GM21367 (cell line): Measurements from ENCODE around the gene CCDC60.

Source experiments
- ATAC-seq: cut with Tn5 transposase; IDR thresholded peaks from one replicate; pipeline ENCODE4 v1.9.1; 2021; ENCODE audit not compliant: unreplicated experiment

Gene CCDC60, protein sequence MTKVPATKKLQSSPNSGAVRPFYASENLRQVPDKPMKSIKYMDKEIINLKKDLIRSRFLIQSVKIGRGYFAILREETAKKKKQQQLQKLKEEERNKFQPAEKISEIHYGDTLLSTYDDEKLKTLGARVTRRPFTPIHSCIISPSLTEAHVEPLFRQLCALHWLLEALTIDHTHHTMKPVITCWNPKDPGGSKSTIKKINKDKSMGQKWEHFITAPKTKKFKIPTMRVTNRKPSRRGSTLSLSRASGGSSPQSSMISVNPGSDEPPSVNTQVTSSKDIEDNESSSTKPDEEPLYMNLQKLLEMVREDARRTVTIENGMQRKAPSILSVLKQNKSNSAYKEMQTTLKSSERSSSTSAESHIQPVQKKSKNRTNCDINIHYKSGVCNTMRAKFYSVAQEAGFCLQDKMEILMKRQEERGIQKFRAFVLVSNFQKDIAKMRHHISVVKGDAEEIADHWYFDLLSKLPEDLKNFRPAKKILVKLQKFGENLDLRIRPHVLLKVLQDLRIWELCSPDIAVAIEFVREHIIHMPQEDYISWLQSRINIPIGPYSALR

GRCh38 chr12:119334430-119335170 is at the start of gene CCDC60:
Gene CCDC60, plus strand, starts transcription at chr12:119334729. Its CDS starts 448 bp downstream, at chr12:119335177.
- ATAC-seq = no peak

DNA sequence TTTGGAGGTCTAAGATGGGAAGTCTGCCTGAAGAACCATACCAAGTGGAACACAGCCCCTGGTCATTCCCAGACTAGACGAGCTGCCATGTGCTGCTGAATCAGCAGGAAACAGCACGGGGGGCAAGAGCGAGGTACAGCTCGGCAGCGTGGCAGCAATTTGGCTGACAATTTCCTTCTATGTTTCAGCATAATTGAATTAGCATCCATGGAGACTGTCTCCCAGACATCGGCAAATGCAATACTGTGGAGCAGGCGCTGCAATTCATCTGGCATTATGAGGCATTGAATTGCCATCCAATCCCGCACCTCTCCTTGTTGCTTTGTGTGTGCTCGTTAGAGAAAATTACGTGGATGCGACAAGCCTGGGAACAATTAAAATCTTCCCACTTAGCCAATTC is 46.0 kb upstream of the CCDC60 start:
- no peak for ATAC-seq

DNA sequence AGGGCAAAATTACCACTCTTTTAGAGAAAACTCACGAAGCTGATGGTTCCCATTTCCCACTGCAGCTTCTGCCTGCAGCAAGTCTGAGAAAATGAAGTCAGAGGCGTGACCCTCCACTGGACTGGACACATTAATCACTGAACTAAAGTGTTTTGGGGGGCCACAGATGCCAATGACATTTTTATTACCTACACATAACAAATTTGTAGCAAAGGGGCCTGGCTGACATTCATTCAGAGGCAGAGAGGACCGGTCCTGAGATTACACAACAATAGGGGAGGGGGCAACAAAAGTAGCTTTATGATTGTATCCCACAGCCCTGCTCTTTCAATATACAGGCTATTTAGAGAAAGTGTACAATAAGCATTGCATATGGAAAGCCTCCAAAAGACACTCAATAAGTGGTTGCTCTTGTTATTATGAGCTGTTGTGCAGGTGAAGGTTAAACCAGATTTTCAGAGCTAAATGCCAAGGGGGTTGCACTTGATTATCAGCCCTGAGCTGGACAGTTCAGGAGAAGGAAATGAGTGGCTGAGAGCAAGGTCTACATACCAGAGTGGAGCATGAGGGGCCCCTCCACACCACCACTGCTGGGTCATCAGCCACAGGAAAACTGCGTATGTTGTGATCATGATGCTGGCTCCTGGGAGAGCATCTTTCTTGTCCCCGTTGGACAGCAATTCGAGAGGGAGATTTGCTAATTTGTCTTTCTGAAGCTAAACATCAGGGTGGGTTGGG is 41.5 kb upstream of the CCDC60 start:
- ATAC-seq = no peak

GRCh38 chr12:119294211-119294610 is 40.3 kb upstream of the CCDC60 start:
- no peak for ATAC-seq

- ATAC-seq = no peak
Observed at GRCh38 chr12:119296535-119296934, 38.0 kb upstream of the CCDC60 start.

DNA sequence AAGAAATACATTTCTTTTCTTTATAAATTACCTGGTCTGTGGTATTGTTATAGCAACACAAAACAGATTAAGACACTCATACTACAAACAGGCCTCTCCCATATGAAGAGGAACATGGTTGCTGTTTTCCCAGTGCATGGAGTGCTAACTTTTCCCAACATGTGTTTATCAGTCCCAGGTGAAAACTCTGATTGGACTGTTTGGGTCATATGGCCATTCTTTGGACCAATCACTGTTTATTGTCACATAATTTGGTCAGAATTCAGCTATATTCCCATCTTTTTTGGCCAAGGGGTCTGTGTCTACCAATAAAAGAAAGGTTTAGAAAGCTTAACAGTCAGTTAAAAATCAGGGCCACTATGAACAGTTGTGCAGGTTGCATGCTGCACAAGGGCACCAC is 35.4 kb upstream of the CCDC60 start:
- no peak for ATAC-seq

DNA sequence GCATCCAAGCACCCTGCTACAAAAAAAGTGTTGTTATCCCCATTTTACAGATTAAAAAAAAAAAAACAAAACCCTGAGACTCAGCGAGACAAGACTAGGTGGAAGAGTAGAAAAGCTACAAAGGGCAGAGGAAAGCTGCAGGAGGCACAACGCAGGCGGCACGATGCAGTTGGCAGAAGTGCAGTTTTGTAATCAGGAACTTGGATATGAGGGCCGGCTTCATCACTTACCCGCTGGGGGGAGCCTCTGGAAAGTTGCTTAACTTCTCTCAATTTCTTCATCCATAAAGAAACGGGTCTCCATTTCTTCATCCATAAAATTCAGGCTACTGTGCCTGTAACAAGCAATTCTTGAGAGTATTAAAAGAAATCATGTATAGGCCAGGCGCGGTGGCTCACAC is 33.1 kb upstream of the CCDC60 start:
- no peak for ATAC-seq

DNA sequence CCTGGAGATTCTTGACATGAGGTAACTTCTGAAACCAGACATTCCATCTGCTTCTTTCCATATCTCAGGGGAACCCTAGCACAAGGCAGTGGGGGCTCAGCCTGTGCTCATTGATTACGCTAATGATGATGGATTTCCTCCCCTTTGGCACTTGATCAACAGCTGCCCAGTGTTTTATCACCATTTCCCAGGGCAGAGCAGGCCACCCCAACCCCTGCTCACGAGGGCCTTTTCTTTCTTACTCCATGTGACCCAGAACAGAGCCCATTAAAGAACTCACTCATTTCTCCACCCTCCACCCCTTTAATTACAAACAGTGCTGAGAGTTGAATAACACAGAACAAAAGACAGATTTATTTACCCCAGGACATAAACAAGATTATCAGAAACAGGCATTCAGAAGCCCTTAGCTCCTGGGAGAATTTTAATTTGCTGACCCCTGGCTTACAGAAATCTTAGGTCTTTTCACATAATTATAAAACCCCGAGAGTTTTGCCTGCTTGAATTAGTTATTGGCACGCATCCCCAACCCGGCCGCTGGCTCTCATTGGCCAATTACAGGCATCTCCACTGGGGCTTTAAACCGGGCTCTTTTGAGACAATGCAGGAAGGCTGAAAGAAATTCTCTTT is 32.0 kb upstream of the CCDC60 start:
- ATAC-seq = no peak

DNA sequence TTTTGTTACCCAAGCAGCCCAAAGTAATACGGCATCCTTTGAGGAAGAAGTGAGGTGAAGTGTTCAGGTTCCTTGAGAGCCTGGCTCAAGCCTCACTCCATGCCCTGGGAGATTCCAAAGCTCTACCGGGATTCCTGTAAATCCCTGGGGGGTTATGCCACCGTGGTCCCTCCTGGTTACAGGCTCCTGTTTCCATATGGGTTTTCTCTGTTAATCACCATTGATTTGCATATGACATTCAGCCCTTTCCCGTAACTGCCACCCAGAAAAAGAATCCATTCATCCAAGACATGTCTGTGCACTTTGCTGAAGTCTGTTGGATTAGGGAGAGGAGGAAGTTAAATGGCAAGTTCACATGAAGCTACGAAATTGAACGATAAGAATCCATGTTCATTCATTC is 27.9 kb upstream of the CCDC60 start:
- no peak for ATAC-seq

DNA sequence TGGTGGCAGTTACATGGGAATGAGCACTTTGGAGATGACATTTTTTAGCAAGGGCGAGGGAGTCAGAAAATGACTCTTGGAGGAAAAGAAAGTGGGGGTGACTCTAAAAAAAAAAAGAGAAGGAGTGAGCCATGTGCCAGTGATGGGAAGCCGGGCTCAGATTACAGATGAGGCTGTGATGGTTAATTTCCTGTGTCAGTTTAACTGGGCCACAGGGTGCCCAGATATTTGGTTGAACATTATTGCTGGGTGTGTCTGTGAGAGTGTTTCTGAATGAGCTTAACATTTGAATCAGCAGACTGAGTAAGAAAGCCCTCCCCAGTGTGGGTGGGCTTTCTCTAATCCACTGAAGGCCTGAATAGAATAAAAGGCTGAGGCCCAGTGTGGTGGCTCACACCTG is 26.8 kb upstream of the CCDC60 start:
- ATAC-seq = no peak

GRCh38 chr12:119308708-119309456 is 25.6 kb upstream of the CCDC60 start:
- no peak for ATAC-seq

- ATAC-seq = no peak
Observed at GRCh38 chr12:119311878-119312277, 22.7 kb upstream of the CCDC60 start.

GRCh38 chr12:119312904-119313303 is 21.6 kb upstream of the CCDC60 start:
- no peak for ATAC-seq

GRCh38 chr12:119314290-119314689 is 20.2 kb upstream of the CCDC60 start:
- no peak for ATAC-seq

DNA sequence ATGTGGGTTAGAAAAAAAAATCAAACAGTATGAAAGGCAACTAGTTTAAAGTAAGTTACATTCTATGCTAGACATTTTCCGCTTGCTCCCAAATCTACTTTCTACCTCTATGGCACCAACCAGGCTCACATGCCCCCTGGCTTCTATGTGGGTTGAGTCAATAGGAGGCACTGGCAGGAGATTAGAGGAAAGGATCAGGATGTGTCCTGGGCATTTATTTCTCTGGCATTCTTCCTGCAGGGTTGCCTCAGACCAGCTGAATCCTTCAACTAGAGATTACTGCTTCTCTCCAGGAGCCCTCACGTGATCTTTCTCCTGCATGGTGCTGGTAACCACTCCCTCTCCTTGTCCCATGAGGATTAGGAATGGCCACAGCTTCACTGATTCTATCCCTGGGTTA is 14.9 kb upstream of the CCDC60 start:
- no peak for ATAC-seq

- ATAC-seq = no peak
Observed at GRCh38 chr12:119320678-119321077, 13.9 kb upstream of the CCDC60 start.

GRCh38 chr12:119322301-119322723 is 12.2 kb upstream of the CCDC60 start:
- ATAC-seq = no peak

DNA sequence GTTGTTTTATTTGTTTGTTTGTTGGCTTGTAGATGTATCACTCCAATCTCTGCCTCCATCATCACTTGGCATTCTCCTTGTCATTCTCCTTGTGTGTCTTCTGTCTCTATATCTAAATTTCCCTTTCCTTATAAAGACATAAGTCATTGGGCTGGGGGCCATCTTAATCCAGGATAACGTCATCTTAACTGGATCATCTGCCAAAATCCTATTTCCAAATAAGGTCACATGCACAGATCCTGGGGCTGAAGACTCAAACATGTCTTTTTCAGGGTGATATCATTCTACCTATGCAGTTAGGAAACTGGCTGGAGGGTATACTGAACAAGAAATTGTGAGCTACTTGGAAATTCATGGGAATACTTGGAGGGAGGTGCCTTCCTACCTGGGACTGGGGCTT is 8.7 kb upstream of the CCDC60 start:
- no peak for ATAC-seq

DNA sequence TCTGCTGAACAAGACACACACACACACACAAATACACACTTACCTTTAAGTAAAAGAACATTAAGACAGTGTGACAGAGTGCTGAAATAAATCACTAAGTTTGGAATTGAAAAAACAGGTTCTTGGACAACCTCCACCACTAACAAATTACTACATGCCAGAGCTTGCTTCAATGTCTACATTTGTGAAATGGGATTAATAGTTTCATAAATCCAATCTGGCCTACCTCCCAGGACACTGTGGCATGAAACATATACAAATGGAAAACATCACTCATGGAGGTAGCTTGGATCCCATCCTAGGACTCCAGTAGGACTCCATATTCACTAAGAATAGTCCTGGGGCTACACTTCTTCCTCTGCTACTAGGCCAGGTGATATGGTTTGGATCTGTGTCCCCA is 8.2 kb upstream of the CCDC60 start:
- ATAC-seq = no peak

DNA sequence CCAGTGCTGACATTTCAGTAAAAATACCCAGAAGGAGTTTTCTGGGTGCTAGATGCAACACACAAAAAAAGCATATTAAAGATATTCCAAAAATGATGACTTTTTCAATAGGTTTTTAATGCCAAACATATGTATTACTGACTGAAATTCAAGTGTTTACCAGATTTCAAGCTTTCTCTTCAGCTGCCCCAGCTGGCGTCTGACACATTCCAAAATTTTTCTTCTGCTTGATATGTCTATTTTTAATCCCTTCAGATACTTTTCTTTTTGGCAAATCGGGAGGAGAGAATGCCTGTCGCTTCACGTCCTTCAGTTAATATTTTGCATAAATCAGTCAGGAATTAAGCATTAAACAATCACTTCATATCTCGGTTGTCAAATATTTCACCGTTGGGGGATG is 7.1 kb upstream of the CCDC60 start:
- no peak for ATAC-seq
